WTC11 (cell line): ENCODE measurements around the gene CDS1. TPM values are rescaled to one million over a fixed set of nuclear protein-coding genes. Genes with fewer than 3 reads are reported as not detected.

ENCODE experiments used
- ATAC-seq: fragments of 200-7000 bp; cut with Tn5 transposase; 2 replicates; pipeline ENCODE4 v1.10.0; 2021; ENCODE audit warnings: mild to moderate bottlenecking, moderate library complexity
- CTCF ChIA-PET: fragments of 300-600 bp; sonication (Branson Sonifier 250); formaldehyde crosslinking; loops from one replicate; lab custom pipeline; 2021; ENCODE audit warnings: antibody characterized with exemption; lab: Charles Lee
- POLR2A ChIA-PET: fragments of 350-600 bp; sonication (Branson Sonifier 250); formaldehyde crosslinking; loops from one replicate; lab custom pipeline; 2021; ENCODE audit warnings: antibody characterized with exemption; lab: Charles Lee
- DNase-seq: peaks from one replicate; pipeline ENCODE4 v3.0.0; 2021; ENCODE audit warnings: low spot score
- H3K27ac Mint-ChIP-seq: 2 replicates; pipeline ENCODE4 v1.8.0; 2021; ENCODE audit warnings: mixed read lengths
- H3K27me3 Mint-ChIP-seq: 2 replicates; pipeline ENCODE4 v1.8.0; 2021; ENCODE audit warnings: low read depth, mild to moderate bottlenecking, moderate library complexity, mixed read lengths
- H3K36me3 Mint-ChIP-seq: 2 replicates; pipeline ENCODE4 v1.8.0; 2021; ENCODE audit warnings: mixed read lengths
- H3K4me1 Mint-ChIP-seq: 2 replicates; pipeline ENCODE4 v1.8.0; 2022; ENCODE audit warnings: mixed read lengths
- H3K4me3 Mint-ChIP-seq: 2 replicates; pipeline ENCODE4 v1.8.0; 2021; ENCODE audit warnings: mild to moderate bottlenecking, moderate library complexity, mixed read lengths
- H3K9me3 Mint-ChIP-seq: 2 replicates; pipeline ENCODE4 v1.8.0; 2021; ENCODE audit warnings: mixed read lengths
- ARID4B ChIP-seq: sonication (generic); formaldehyde crosslinking; IDR thresholded peaks from 2 replicates; pipeline ENCODE4 v1.8.0; 2023; ENCODE audit warnings: missing genetic modification reagents, mild to moderate bottlenecking, borderline replicate concordance
- ATF1 ChIP-seq: sonication (generic); formaldehyde crosslinking; IDR thresholded peaks from 2 replicates; pipeline ENCODE4 v1.8.1; 2023; ENCODE audit warnings: mild to moderate bottlenecking, moderate library complexity, missing genetic modification reagents
- CDX4 ChIP-seq: fragments of 250-450 bp; sonication (Bioruptor Pico); IDR thresholded peaks from 2 replicates; pipeline ENCODE4 v1.9.0; 2021; ENCODE audit warnings: moderate library complexity, mild to moderate bottlenecking, inconsistent platforms, borderline replicate concordance
- E2F5 ChIP-seq: sonication (generic); formaldehyde crosslinking; IDR thresholded peaks from 2 replicates; pipeline ENCODE4 v1.8.1; 2022; ENCODE audit warnings: mild to moderate bottlenecking, moderate library complexity, missing genetic modification reagents
- FOXK1 ChIP-seq: sonication (generic); formaldehyde crosslinking; IDR thresholded peaks from 2 replicates; pipeline ENCODE4 v1.8.0; 2022; ENCODE audit warnings: mild to moderate bottlenecking, moderate library complexity, missing genetic modification reagents
- FOXP1 ChIP-seq: sonication (generic); formaldehyde crosslinking; IDR thresholded peaks from 2 replicates; pipeline ENCODE4 v1.8.0; 2022; ENCODE audit warnings: missing genetic modification reagents, mild to moderate bottlenecking, moderate library complexity, borderline replicate concordance
- GTF2I ChIP-seq: fragments of 250-450 bp; sonication (Bioruptor Pico); conservative IDR thresholded peaks from 2 replicates; pipeline ENCODE4 v1.4.0; 2021; ENCODE audit warnings: mild to moderate bottlenecking
- HMGXB4 ChIP-seq: sonication (generic); formaldehyde crosslinking; IDR thresholded peaks from 2 replicates; pipeline ENCODE4 v1.8.1; 2023; ENCODE audit warnings: mild to moderate bottlenecking, moderate library complexity, missing genetic modification reagents
- MXD4 ChIP-seq: fragments of 250-450 bp; sonication (Bioruptor Pico); IDR thresholded peaks from 2 replicates; pipeline ENCODE4 v1.8.0; 2021; ENCODE audit warnings: mild to moderate bottlenecking, moderate library complexity, borderline replicate concordance
- NFATC4 ChIP-seq: fragments of 250-450 bp; sonication (Bioruptor Pico); IDR thresholded peaks from 2 replicates; pipeline ENCODE4 v1.9.0; 2021; ENCODE audit warnings: mild to moderate bottlenecking
- NFE2L1 ChIP-seq: sonication (generic); formaldehyde crosslinking; IDR thresholded peaks from 2 replicates; pipeline ENCODE4 v1.8.1; 2023; ENCODE audit warnings: missing genetic modification reagents
- NR1H2 ChIP-seq: sonication (generic); formaldehyde crosslinking; IDR thresholded peaks from 2 replicates; pipeline ENCODE4 v1.9.0; 2021; ENCODE audit warnings: mild to moderate bottlenecking, moderate library complexity, missing genetic modification reagents
- PRDM15 ChIP-seq: sonication (generic); formaldehyde crosslinking; IDR thresholded peaks from 2 replicates; pipeline ENCODE4 v1.8.0; 2022; ENCODE audit warnings: missing genetic modification reagents
- SOX15 ChIP-seq: fragments of 250-450 bp; sonication (Bioruptor Pico); IDR thresholded peaks from 2 replicates; pipeline ENCODE4 v1.9.0; 2021; ENCODE audit warnings: mild to moderate bottlenecking
- TEAD4 ChIP-seq: sonication (generic); formaldehyde crosslinking; IDR thresholded peaks from 2 replicates; pipeline ENCODE4 v1.8.0; 2022; ENCODE audit warnings: mild to moderate bottlenecking, missing genetic modification reagents
- ZNF232 ChIP-seq: sonication (generic); formaldehyde crosslinking; IDR thresholded peaks from 2 replicates; pipeline ENCODE4 v1.8.0; 2022; ENCODE audit warnings: mild to moderate bottlenecking, missing genetic modification reagents
- total RNA-seq: library from RNA; stranded (reverse); gene quantifications from 3 replicates; pipeline ENCODE4 v1.2.3, GENCODE V29; 2021
- TF ChIP-seq, protein P1 (sequence below): fragments of 250-450 bp; sonication (Bioruptor Pico); IDR thresholded peaks from 2 replicates; pipeline ENCODE4 v1.9.0; 2021; ENCODE audit warnings: mild to moderate bottlenecking
- TF ChIP-seq, protein P2 (sequence below): fragments of 250-450 bp; sonication (Bioruptor Pico); conservative IDR thresholded peaks from 2 replicates; pipeline ENCODE4 v1.9.0; 2021; ENCODE audit warnings: mild to moderate bottlenecking

CDS1 gene
- total RNA-seq, 1 experiment from 2014 or later: 18.3 TPM

GRCh38 chr4:84569009-84569408 is 13.9 kb upstream of the CDS1 start:
- Mint-ChIP-seq H3K4me1 (peaks cover 81% of the 10 kb centered on the region), H3K27me3 (no peaks in the 10 kb centered on the region), H3K4me3 (no peak overlapping the region; the same call in 1 of the 2 replicates), H3K27ac (peak overlapping the region; percentile 31), H3K36me3 (peaks cover 4% of the 10 kb centered on the region; the same call in 1 of the 2 replicates), H3K9me3 (peaks cover 12% of the 10 kb centered on the region)
- ATAC-seq: no peak
- POLR2A ChIA-PET: interaction anchor here (1.3 kb wide), 1 partner anchor 13 kb away, joined by 6 read pairs; the partner anchor contains the start of gene CDS1
- no peak for TF ChIP-seq FOXP1
- TF ChIP-seq, protein P1, sequence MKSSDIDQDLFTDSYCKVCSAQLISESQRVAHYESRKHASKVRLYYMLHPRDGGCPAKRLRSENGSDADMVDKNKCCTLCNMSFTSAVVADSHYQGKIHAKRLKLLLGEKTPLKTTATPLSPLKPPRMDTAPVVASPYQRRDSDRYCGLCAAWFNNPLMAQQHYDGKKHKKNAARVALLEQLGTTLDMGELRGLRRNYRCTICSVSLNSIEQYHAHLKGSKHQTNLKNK (CRISPR knock-in tag): no peak
- CTCF ChIA-PET: interaction anchor here (0.7 to 3.3 kb wide), 2 partner anchors 10 to 130 kb away, joined by 3 to 23 read pairs; no protein-coding TSS in a partner anchor
- DNase-seq: no peak

DNA sequence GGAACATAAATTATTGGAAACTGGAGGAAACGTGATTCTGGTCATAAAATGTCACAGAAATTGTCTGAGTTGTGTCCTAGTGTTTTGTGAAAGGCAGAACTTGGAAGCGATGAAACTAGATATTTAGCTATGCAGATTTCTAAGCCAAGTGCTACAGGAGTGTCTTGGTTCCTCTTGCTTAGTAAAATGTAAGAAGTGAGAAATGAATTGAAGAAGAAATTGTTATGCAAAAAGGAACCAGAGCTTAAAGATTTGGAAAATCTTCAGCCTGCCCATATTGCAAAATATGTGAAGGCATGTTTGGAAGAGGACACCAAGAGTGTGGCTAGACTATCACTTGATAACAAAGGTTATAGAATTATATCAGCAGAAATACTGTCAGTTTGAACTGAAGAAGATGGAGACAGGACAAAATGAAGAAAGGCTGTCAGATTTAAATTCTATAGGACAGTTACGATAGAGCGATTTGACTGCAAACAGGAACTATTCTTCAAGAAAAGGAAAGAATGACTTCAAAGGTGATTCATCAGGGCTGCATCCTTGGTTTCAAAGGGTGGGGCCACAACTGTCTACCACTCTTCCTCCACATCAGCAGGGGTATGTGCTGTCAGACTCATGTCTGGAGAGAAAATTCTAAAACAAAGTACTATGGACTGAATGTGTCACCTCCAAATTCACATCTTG is 9.4 kb upstream of the CDS1 start:
- POLR2A ChIA-PET: interaction anchor here (0.6 to 2.4 kb wide), 2 partner anchors 9 to 1526 kb away, joined by 3 to 7 read pairs; partner anchors contain the start of gene CDS1
- CTCF ChIA-PET: interaction anchor here (1.8 kb wide), 1 partner anchor 14 kb away, joined by 8 read pairs; no protein-coding TSS in a partner anchor

More for the DNA sequence above, 9.4 kb upstream of the CDS1 start:
- DNase-seq (no peak), ATAC-seq (no peak)
- H3K4me3 Mint-ChIP-seq: no peak overlapping the region
- peaks cover 48% of the 10 kb centered on the region for H3K4me1 Mint-ChIP-seq
- H3K27ac Mint-ChIP-seq: no peak overlapping the region
- TF ChIP-seq SOX15 (no peak), CDX4 (CRISPR knock-in tag) (no peak), FOXK1 (CRISPR knock-in tag) (no peak), MXD4 (CRISPR knock-in tag) (no peak), NR1H2 (CRISPR knock-in tag) (no peak), NFATC4 (CRISPR knock-in tag) (no peak), ARID4B (CRISPR knock-in tag) (no peak), ATF1 (CRISPR knock-in tag) (no peak), PRDM15 (CRISPR knock-in tag) (no peak), TEAD4 (no peak), E2F5 (CRISPR knock-in tag) (no peak), GTF2I (no peak), ZNF232 (no peak), HMGXB4 (no peak), NFE2L1 (CRISPR knock-in tag) (no peak)
- TF ChIP-seq, protein P2, sequence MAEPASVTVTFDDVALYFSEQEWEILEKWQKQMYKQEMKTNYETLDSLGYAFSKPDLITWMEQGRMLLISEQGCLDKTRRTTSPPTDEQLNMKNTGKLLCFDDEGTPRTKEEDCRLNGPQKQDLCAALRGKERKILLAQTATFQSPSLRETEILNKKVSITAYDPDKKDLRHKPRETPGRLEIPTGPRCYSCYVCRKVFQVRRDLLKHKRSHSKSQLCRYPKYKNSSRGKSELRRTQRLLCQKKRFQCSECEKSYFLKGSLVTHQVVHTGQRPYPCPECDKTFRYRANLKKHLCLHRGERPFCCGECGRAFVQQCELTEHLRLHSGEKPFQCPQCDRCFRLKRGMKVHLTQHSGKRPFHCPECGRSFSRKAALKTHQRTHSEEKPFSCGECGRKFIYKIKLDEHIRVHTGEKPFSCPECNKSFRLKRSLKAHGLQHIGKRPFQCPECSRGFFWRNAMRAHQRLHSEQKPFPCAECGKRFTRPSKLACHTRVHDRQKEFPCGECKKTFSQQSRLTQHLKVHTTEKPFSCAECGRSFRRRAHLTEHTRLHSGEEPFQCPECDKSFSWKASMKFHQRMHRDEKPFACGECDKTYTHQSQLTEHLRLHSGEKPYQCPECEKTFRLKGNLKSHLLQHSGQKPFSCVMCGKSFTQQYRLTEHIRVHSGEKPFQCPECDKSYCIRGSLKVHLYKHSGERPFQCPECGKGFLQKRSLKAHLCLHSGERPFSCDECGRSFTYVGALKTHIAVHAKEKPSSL (CRISPR knock-in tag): no peak
- no peaks in the 10 kb centered on the region for H3K27me3 Mint-ChIP-seq
- H3K36me3 Mint-ChIP-seq: no peaks in the 10 kb centered on the region
- H3K9me3 Mint-ChIP-seq: peaks cover 8% of the 10 kb centered on the region; the same call in 1 of the 2 replicates
